Measurements from ENCODE around the gene GID4. TPM values are rescaled to one million over a fixed set of nuclear protein-coding genes. Genes with fewer than 3 reads are reported as not detected.

The GID4 gene
- total and polyA plus RNA-seq, 9 of the 15 experiments (the other 6 are each of a cell fraction or from before 2014, with no cell fraction given) = 1.2 to 6.4 (median 3.7) TPM

DNA sequence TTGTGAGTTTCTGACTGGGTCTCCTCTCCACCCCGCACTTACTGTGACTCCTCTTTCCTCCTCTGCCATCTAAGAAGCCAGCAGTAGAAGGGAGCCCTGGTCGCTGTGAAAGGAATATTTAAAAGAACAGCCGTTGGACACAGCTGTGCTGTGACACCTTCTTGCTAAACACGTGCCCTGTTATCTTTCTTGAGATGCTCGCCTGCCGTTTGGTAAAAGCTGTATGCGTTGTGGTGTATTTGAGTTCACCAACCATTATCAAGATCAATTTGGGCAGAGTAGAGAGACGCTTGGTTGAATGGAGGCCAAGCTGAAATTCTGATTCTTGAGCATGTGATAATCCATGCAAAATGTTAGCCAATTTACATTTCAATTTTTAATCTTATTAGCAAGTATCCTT lies 3.8 kb downstream of the GID4 start (continued):
- TF ChIP-seq, protein P1, sequence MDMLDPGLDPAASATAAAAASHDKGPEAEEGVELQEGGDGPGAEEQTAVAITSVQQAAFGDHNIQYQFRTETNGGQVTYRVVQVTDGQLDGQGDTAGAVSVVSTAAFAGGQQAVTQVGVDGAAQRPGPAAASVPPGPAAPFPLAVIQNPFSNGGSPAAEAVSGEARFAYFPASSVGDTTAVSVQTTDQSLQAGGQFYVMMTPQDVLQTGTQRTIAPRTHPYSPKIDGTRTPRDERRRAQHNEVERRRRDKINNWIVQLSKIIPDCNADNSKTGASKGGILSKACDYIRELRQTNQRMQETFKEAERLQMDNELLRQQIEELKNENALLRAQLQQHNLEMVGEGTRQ (CRISPR knock-in tag; IDR thresholded peaks at IDR 0.05) = 0 out of 2 replicates have a peak, but pooled peaks have one; percentile 6
- TF ChIP-seq, protein P2, sequence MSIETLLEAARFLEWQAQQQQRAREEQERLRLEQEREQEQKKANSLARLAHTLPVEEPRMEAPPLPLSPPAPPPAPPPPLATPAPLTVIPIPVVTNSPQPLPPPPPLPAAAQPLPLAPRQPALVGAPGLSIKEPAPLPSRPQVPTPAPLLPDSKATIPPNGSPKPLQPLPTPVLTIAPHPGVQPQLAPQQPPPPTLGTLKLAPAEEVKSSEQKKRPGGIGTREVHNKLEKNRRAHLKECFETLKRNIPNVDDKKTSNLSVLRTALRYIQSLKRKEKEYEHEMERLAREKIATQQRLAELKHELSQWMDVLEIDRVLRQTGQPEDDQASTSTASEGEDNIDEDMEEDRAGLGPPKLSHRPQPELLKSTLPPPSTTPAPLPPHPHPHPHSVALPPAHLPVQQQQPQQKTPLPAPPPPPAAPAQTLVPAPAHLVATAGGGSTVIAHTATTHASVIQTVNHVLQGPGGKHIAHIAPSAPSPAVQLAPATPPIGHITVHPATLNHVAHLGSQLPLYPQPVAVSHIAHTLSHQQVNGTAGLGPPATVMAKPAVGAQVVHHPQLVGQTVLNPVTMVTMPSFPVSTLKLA (conservative IDR thresholded peaks at IDR 0.05) = peak in 1 of 2 experiments; percentile 61; a peak in 1 of 4 replicates
- no peak for TF ChIP-seq HDGF (IDR thresholded peaks at IDR 0.05)
- TF ChIP-seq, protein P3, sequence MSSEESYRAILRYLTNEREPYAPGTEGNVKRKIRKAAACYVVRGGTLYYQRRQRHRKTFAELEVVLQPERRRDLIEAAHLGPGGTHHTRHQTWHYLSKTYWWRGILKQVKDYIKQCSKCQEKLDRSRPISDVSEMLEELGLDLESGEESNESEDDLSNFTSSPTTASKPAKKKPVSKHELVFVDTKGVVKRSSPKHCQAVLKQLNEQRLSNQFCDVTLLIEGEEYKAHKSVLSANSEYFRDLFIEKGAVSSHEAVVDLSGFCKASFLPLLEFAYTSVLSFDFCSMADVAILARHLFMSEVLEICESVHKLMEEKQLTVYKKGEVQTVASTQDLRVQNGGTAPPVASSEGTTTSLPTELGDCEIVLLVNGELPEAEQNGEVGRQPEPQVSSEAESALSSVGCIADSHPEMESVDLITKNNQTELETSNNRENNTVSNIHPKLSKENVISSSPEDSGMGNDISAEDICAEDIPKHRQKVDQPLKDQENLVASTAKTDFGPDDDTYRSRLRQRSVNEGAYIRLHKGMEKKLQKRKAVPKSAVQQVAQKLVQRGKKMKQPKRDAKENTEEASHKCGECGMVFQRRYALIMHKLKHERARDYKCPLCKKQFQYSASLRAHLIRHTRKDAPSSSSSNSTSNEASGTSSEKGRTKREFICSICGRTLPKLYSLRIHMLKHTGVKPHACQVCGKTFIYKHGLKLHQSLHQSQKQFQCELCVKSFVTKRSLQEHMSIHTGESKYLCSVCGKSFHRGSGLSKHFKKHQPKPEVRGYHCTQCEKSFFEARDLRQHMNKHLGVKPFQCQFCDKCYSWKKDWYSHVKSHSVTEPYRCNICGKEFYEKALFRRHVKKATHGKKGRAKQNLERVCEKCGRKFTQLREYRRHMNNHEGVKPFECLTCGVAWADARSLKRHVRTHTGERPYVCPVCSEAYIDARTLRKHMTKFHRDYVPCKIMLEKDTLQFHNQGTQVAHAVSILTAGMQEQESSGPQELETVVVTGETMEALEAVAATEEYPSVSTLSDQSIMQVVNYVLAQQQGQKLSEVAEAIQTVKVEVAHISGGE (CRISPR knock-in tag; IDR thresholded peaks at IDR 0.05) = 0 out of 6 replicates have a peak, but pooled peaks of 1 of the 3 experiments have one; percentile 17
- TF ChIP-seq MTA2 (IDR thresholded peaks at IDR 0.05; ENCODE audit: low read depth) = no peak
- no peak for TF ChIP-seq KLF1 (tag; IDR thresholded peaks at IDR 0.05)
- no peak for TF ChIP-seq HNRNPK (IDR thresholded peaks at IDR 0.05; ENCODE audit: low read depth, low read length, poor library complexity, severe bottlenecking)
- TF ChIP-seq, protein P4, sequence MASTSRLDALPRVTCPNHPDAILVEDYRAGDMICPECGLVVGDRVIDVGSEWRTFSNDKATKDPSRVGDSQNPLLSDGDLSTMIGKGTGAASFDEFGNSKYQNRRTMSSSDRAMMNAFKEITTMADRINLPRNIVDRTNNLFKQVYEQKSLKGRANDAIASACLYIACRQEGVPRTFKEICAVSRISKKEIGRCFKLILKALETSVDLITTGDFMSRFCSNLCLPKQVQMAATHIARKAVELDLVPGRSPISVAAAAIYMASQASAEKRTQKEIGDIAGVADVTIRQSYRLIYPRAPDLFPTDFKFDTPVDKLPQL (IDR thresholded peaks at IDR 0.05; ENCODE audit: extremely low read depth, insufficient read length) = no peak
- no peak for TF ChIP-seq FOXA3 (CRISPR knock-in tag; conservative IDR thresholded peaks at IDR 0.05 in 1 of 2, IDR thresholded peaks at IDR 0.05 in 1 of 2)
- TF ChIP-seq HSF4 (CRISPR knock-in tag; IDR thresholded peaks at IDR 0.05; ENCODE audit: borderline replicate concordance) = no peak
- TF ChIP-seq ERF (CRISPR knock-in tag; IDR thresholded peaks at IDR 0.05) = no peak
- peak; percentile 40; the same call in 1 of the 2 replicates for TF ChIP-seq CBFA2T3 (IDR thresholded peaks at IDR 0.05)
- no peak for TF ChIP-seq SP2 (IDR thresholded peaks at IDR 0.05; ENCODE audit: extremely low read depth, low read depth, low read length, poor library complexity, severe bottlenecking)
- peak; percentile 72 for TF ChIP-seq MYBL2 (IDR thresholded peaks at IDR 0.05; ENCODE audit: low read depth)
- no peak for TF ChIP-seq MYBL2 (CRISPR knock-in tag; IDR thresholded peaks at IDR 0.05; ENCODE audit: borderline replicate concordance)
- TF ChIP-seq ZFPM2 (CRISPR knock-in tag; IDR thresholded peaks at IDR 0.05) = no peak
- TF ChIP-seq, protein P5, sequence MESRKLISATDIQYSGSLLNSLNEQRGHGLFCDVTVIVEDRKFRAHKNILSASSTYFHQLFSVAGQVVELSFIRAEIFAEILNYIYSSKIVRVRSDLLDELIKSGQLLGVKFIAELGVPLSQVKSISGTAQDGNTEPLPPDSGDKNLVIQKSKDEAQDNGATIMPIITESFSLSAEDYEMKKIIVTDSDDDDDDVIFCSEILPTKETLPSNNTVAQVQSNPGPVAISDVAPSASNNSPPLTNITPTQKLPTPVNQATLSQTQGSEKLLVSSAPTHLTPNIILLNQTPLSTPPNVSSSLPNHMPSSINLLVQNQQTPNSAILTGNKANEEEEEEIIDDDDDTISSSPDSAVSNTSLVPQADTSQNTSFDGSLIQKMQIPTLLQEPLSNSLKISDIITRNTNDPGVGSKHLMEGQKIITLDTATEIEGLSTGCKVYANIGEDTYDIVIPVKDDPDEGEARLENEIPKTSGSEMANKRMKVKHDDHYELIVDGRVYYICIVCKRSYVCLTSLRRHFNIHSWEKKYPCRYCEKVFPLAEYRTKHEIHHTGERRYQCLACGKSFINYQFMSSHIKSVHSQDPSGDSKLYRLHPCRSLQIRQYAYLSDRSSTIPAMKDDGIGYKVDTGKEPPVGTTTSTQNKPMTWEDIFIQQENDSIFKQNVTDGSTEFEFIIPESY (CRISPR knock-in tag; IDR thresholded peaks at IDR 0.05) = no peak
- TF ChIP-seq TEAD2 (tag; IDR thresholded peaks at IDR 0.05) = no peak
